GM12873 (cell line): Measurements from ENCODE around the gene STIM2.

Experiments
- CTCF ChIP-seq: IDR thresholded peaks from 2 replicates; pipeline ENCODE4 v1.5.1; 2012; ENCODE audit warnings: low read depth, mild to moderate bottlenecking, moderate library complexity, low read length, control low read depth; ENCODE audit not compliant: insufficient read depth; ENCODE audit errors: missing control alignments

Gene STIM2

DNA sequence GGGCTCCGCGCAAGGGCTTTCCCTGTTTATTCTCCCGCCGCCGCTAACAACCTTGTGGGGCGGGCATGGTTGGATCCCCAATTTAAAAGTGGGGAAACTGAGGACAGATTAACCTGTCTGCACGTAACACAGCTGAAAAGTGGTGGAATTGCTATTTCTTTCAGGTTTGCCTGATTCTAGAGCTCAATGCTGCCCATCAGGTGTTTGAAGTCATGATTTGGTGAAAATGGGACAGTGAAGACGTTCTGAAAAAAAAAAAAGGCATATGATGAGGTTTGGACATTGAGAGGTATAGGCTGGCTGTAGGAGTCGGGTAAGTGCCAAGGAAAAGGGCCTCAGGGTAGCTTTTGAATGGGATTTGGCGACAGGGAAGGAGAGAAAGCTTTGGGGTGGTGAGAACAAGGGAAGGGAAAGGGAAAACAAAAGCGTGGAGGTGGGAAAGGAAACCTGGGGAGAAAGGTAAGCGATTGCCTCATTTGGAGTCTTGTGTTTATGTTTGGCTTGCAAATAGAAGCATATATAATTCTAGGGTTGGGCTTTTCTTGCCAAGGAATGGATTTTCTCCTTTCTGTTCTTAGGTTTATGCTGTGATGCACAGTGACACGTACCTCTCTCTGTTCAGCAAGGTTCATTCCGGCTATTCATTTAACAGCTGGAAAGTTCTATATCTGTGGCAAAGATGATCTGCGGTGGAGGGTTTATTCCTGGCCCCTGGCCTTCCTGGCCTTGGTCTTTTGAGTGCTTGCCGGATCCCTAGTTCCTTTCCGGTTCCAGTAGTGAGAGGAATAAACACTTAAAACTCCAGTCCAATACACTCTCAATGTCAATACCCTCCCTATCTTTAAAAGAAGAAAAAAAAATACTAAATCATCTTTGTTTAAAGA lies 2.4 kb upstream of the STIM2 start:
- no peak for TF ChIP-seq CTCF

DNA sequence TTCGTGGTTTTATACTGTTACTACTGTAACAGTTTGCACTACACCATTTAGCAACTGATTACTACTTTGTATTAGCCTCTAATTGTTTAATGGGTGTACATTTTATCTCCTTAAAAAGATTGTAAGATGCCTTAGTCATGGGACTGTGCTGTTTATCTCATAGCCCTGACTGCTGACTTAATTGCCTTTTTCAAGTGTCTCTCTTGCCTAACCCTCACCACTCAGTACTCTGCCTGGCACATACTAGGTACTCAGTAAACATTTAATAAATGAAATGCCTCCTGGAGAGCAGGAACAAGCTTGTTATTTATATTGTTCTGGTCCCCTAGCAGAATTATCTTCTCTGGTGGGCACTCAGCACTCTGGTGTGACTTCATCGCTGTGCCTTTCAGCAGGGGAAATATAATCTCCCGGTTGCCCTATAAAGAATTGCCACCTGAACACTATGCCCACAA lies 1.7 kb upstream of the STIM2 start:
- no peak for TF ChIP-seq CTCF

DNA sequence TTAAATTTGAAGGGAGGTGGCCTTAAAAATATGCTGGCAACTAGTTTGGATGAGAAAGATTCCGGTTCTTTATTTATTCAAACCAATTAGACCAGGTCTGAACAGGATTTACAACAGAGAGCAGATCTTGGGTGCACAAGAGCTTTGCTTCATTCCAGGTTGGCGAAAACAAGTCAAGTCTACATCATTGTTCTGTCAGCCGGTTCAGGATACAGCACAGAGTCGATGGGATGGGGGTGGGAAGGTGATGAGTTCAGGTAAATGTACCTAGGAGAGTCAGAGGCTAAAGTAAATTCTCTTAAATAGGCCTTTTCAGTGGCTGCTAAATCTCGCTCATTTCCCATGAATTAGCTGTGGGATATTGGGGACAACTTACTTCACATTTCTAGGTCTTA lies 882 bp upstream of the STIM2 start:
- no peak for TF ChIP-seq CTCF

GRCh38 chr4:26860922-26861433 lies 337 bp downstream of the STIM2 start:
- TF ChIP-seq CTCF = no peak

DNA sequence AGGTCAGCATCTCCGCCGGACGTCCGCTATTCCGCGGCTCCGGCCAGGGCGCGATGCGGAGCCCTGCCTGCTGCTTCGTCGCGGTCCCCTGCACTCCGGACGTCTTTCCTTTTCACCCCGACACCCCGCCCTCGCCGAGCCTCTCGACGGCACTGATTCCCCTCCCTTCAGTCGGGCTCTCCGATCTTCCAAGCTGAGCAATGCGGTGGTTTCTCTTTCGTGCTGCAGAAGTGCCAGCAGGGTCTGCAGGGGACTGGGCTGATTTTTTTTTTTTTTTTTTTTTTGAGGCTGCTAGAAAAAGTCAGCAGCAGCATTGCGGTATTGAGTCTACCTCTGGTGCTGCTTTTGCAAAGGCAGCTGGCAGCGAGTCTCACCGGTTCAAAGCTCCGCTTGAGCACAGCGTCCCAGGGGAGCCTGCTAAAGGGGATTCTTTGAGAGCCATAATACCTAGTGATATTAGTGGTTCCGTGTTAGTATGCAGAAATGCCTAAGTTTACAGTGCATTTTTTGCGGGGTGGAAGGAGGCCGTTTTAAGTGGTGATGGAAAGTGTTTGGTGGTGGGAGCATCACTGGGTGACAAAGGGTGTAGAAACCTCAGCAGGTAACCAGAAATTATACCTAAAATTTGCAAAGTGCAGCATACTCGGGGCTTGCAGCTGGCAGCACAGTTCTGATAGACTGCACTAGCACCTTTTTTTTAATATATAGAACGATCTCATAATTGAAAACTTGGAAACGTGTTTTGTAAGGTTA lies 969 bp downstream of the STIM2 start:
- no peak for TF ChIP-seq CTCF

DNA sequence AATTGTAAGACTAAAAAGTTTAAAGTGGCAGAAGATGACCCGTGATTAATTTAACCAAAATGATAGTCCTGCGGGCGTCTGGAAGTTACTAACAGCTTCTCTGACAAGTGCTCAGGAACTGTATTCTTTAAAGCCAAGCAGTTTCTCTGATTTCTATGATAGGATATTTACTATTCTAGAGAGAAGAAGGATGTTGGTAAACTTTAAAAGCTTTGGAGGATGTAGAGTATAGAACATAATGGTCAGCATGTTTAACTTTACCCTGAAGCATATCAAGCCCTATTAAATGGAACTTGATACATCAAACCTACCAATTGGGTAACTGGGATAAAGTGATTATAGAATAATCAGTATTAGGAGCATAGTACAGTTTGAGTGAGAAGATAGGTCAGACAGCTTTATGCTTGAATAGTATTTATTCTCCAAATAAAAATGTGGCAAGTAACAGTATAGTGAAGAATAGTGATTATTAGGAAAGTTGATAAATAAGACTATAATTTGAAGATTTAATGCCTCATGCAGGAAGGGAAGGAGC lies 1.8 kb downstream of the STIM2 start:
- TF ChIP-seq CTCF = no peak

DNA sequence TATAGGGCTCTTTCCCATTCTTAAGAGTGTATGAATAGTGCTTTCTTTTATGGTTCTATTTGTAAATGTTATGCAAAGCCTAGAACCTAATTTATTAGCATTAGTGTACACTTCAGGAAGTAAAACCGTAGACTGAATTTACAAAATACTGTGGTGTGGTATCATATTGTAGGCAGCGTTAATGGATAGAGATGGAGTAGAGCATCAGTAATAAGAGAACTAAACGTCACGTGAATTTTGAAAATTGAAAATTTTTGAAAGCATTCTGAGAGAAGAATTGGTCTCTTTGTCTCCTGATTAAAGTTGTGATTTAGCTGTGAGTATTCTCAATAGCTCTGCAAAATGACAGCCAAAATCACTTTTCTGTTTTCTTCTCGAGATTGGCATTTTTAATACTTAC lies 2.9 kb downstream of the STIM2 start:
- TF ChIP-seq CTCF = no peak
